H1 (cell line): ENCODE data around the gene DNMT3L. TPM values are rescaled to one million over a fixed set of nuclear protein-coding genes. Genes with fewer than 3 reads are reported as not detected.

Experiments
- BCL11A ChIP-seq, 2 experiments: IDR thresholded peaks; one replicate each; pipeline ENCODE4 v1.6.1; 2011; ENCODE audit warnings: low read depth in 2 of 2, low read length in 2 of 2, mild to moderate bottlenecking in 2 of 2
- CBX5 ChIP-seq: fragments of 300-800, 300-1000 bp; sonication (generic); IDR thresholded peaks from 2 replicates; pipeline ENCODE4 v1.7.1; 2016; ENCODE audit warnings: antibody characterized with exemption, low read length, low read depth
- CBX8 ChIP-seq: fragments of 300-800, 300-1000 bp; sonication (generic); IDR thresholded peaks from 2 replicates; pipeline ENCODE4 v1.7.1; 2016; ENCODE audit warnings: low read depth, low read length, borderline replicate concordance
- CHD2 ChIP-seq: IDR thresholded peaks from 2 replicates; pipeline ENCODE4 v1.6.1; 2012; ENCODE audit warnings: low read length, improper control_type of control experiment
- EP300 ChIP-seq, 2 experiments: IDR thresholded peaks; 1 replicate in 1 of 2; 2 replicates in 1 of 2; pipeline ENCODE4 v1.6.1; 2011 to 2012; ENCODE audit warnings: low read depth in 2 of 2, low read length in 2 of 2, mild to moderate bottlenecking in 2 of 2, borderline replicate concordance in 1 of 2, inconsistent platforms in 1 of 2, moderate library complexity in 1 of 2
- RNF2 ChIP-seq: fragments of 200-900, 300-1000 bp; sonication (generic); IDR thresholded peaks from 2 replicates; pipeline ENCODE4 v1.7.1; 2016; ENCODE audit warnings: borderline replicate concordance, low read depth, mild to moderate bottlenecking, antibody characterized with exemption, low read length; ENCODE audit not compliant: poor library complexity, severe bottlenecking; ENCODE audit errors: missing control alignments
- TCF12 ChIP-seq: IDR thresholded peaks from 2 replicates; pipeline ENCODE4 v1.6.1; 2011; ENCODE audit warnings: low read depth, mild to moderate bottlenecking, low read length
- TEAD4 ChIP-seq: IDR thresholded peaks from 2 replicates; pipeline ENCODE4 v1.6.1; 2012; ENCODE audit warnings: low read depth, low read length, inconsistent platforms, mixed read lengths
- polyA plus RNA-seq, 7 experiments: library from polyadenylated mRNA; depleted of rRNA in 3 of 7; stranded (reverse) in 5 of 7; unstranded in 2 of 7; fragments of >200 nt in 5 of 7; fragments of 200-250 nt in 2 of 7; gene quantifications; 1 replicate in 5 of 7; 2 replicates in 1 of 7; 4 replicates in 1 of 7; pipeline versions ENCODE4 v1.2.1 to v1.2.3, GENCODE V29; 2011 to 2013; ENCODE audit warnings: missing spikeins in 2 of 7, mixed read lengths in 2 of 7
- total RNA-seq: library from RNA; stranded (reverse); fragmentation: NEBNext Ultra II Directional; extraction: Animal tissue kit (Norgen Biotek cat#: 25700); gene quantifications from 2 replicates; pipeline ENCODE4 v1.2.1, GENCODE V29; 2021
- TF ChIP-seq, protein P1 (sequence below): fragments of 300-600 bp; sonication (generic); IDR thresholded peaks from 2 replicates; pipeline ENCODE4 v1.7.1; 2012; ENCODE audit warnings: low read length, moderate library complexity, mild to moderate bottlenecking, inconsistent platforms; ENCODE audit not compliant: insufficient replicate concordance
- TF ChIP-seq, protein P2 (sequence below): IDR thresholded peaks from 2 replicates; pipeline ENCODE4 v1.6.1; 2012; ENCODE audit warnings: inconsistent platforms

The DNMT3L gene
- total and polyA plus RNA-seq, 2 of the 8 experiments (the other 6 are each of a cell fraction or from before 2014, with no cell fraction given), result 0.06 TPM; not detected in 1

DNA sequence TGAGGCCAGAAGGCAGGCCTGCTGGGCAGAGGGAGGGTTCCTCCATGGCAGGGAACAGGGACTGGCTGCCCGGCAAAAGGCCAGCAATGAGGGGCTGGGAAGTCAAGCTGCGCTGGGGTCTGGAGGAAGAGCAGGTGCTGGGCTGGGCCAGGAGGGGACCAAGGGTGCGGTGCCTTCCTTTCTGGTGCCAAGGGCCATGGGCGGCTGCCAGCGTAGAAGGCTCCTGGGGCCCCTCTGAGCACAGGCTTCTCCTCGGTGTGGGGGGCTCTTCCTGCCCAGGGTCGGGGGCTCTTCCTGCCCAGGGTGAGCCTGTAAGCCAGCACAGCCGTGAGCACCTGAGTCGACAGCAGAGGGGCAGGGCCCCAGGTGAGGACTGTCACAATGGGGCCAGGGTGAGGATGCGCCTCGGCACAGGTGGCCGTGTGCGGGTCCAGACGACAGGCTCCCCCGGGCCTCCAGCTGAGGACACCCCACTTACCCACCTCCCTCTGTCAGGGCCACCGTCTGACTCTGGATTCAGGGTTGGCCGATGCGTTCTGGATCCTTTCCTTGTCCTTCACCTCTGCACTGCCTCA is 10.7 kb upstream of the DNMT3L start (continued):
- TF ChIP-seq, protein P1, sequence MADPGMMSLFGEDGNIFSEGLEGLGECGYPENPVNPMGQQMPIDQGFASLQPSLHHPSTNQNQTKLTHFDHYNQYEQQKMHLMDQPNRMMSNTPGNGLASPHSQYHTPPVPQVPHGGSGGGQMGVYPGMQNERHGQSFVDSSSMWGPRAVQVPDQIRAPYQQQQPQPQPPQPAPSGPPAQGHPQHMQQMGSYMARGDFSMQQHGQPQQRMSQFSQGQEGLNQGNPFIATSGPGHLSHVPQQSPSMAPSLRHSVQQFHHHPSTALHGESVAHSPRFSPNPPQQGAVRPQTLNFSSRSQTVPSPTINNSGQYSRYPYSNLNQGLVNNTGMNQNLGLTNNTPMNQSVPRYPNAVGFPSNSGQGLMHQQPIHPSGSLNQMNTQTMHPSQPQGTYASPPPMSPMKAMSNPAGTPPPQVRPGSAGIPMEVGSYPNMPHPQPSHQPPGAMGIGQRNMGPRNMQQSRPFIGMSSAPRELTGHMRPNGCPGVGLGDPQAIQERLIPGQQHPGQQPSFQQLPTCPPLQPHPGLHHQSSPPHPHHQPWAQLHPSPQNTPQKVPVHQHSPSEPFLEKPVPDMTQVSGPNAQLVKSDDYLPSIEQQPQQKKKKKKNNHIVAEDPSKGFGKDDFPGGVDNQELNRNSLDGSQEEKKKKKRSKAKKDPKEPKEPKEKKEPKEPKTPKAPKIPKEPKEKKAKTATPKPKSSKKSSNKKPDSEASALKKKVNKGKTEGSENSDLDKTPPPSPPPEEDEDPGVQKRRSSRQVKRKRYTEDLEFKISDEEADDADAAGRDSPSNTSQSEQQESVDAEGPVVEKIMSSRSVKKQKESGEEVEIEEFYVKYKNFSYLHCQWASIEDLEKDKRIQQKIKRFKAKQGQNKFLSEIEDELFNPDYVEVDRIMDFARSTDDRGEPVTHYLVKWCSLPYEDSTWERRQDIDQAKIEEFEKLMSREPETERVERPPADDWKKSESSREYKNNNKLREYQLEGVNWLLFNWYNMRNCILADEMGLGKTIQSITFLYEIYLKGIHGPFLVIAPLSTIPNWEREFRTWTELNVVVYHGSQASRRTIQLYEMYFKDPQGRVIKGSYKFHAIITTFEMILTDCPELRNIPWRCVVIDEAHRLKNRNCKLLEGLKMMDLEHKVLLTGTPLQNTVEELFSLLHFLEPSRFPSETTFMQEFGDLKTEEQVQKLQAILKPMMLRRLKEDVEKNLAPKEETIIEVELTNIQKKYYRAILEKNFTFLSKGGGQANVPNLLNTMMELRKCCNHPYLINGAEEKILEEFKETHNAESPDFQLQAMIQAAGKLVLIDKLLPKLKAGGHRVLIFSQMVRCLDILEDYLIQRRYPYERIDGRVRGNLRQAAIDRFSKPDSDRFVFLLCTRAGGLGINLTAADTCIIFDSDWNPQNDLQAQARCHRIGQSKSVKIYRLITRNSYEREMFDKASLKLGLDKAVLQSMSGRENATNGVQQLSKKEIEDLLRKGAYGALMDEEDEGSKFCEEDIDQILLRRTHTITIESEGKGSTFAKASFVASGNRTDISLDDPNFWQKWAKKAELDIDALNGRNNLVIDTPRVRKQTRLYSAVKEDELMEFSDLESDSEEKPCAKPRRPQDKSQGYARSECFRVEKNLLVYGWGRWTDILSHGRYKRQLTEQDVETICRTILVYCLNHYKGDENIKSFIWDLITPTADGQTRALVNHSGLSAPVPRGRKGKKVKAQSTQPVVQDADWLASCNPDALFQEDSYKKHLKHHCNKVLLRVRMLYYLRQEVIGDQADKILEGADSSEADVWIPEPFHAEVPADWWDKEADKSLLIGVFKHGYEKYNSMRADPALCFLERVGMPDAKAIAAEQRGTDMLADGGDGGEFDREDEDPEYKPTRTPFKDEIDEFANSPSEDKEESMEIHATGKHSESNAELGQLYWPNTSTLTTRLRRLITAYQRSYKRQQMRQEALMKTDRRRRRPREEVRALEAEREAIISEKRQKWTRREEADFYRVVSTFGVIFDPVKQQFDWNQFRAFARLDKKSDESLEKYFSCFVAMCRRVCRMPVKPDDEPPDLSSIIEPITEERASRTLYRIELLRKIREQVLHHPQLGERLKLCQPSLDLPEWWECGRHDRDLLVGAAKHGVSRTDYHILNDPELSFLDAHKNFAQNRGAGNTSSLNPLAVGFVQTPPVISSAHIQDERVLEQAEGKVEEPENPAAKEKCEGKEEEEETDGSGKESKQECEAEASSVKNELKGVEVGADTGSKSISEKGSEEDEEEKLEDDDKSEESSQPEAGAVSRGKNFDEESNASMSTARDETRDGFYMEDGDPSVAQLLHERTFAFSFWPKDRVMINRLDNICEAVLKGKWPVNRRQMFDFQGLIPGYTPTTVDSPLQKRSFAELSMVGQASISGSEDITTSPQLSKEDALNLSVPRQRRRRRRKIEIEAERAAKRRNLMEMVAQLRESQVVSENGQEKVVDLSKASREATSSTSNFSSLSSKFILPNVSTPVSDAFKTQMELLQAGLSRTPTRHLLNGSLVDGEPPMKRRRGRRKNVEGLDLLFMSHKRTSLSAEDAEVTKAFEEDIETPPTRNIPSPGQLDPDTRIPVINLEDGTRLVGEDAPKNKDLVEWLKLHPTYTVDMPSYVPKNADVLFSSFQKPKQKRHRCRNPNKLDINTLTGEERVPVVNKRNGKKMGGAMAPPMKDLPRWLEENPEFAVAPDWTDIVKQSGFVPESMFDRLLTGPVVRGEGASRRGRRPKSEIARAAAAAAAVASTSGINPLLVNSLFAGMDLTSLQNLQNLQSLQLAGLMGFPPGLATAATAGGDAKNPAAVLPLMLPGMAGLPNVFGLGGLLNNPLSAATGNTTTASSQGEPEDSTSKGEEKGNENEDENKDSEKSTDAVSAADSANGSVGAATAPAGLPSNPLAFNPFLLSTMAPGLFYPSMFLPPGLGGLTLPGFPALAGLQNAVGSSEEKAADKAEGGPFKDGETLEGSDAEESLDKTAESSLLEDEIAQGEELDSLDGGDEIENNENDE, result no peak
- TF ChIP-seq BCL11A (IDR thresholded peaks at IDR 0.05; ENCODE audit: low read depth in 2 of 2, low read length in 2 of 2) (no peak), CBX8 (no peak), CBX5 (no peak), EP300 (IDR thresholded peaks at IDR 0.05; ENCODE audit: borderline replicate concordance in 1 of 2, low read depth in 2 of 2, low read length in 2 of 2) (no peak), RNF2 (no peak), TCF12 (no peak), TEAD4 (no peak), CHD2 (no peak)
- TF ChIP-seq, protein P2, sequence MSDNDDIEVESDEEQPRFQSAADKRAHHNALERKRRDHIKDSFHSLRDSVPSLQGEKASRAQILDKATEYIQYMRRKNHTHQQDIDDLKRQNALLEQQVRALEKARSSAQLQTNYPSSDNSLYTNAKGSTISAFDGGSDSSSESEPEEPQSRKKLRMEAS, result no peak
